GM21381 (cell line): ENCODE measurements around the gene HLA-DRA.
A peak's percentile ranks its signal among the peaks of the same experiment; 100 is the strongest.

Experiments used
- ATAC-seq: cut with Tn5 transposase; IDR thresholded peaks from one replicate; pipeline ENCODE4 v1.9.1; 2021; ENCODE audit warnings: mild to moderate bottlenecking, moderate library complexity; ENCODE audit not compliant: unreplicated experiment

The HLA-DRA gene

DNA sequence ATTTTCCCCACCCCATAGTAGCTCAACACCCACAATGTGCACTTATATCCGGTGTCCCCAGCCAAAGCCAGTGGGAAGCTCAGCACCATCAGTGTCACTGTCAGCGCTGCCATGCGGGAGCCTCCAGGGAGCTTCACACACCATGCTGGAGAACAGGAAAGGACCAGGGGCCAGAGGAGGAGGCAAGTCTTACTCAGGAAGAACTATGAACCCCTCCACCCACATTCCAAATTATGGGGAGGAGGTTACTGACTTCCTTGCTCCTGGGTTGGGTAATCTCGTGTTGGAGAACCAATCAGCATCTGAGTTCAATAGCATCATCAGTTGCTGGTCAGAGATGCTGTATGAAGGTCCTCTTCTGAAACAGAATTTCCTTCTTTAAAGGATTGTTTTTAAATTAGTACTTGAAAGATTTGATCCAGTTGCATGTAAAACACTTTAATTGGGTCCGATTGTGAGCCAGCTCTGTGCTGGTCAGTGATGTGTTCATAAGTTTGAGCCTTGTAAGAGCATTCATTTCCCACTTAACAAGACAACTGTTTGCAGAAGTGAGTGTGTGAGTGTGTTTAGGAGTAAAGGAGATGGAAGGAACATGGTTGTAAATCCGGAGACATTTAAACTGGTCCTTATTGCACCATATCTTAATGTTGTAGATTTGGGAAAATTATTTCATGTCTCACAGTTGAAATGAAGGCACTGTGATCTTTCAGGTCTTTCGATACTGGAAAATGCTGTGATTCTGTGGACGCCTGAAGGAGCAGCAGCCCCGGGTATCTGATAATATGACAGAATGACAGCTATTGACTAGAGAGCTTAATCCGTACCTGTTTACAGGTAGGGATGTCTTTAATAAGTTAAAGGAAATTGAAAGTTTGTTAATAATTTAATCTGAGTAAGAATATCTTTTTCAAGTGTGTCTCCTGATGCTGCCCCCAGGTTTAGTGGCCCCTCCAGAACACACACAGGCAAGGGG is 34.0 kb downstream of the HLA-DRA start:
- peak; percentile 96 for ATAC-seq

GRCh38 chr6:32475392-32476206 is 35.9 kb downstream of the HLA-DRA start:
- ATAC-seq: no peak

- no peak for ATAC-seq
These were observed 44.4 kb downstream of the HLA-DRA start for GRCh38 chr6:32483968-32484613.

DNA sequence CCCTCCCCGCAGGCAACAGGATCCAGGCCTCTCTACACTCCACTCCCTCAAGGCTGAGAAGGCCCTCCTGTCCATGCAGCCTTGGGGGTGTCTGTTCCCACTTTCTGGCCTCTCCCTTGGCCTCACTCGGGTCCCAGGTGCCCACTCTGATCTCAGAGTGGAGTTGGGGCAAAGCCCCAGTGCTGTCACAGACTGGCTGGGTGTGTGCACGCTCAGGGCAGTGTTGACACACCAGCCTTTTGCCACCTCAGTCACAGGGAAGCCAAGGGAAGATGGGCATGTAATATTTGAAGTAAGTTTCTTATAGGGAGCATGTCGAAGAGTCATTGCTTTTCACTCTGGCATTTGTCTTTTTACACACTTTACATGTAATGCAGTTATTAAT is 44.9 kb downstream of the HLA-DRA start:
- ATAC-seq: no peak

DNA sequence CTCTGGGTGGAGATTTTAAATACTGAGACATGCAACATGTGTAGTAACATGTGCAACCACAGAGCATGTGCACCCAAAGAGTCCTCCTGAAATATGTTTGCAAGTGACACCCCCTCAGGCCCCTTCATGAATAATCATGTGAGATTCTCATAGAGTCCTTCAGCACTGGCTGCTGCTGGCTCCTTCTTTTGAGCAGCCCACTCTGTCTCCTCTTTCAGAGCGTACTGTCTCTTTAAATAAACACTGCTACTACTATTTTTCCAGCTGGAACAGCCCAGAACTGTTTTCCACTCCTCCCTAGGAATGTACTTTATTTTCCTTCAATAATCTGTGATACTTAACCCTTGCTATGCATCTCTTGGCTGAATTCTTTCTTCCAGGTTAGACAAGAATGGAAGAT is 48.4 kb downstream of the HLA-DRA start:
- ATAC-seq: no peak

- ATAC-seq: no peak
These were observed 52.0 kb downstream of the HLA-DRA start for GRCh38 chr6:32491700-32492099.

DNA sequence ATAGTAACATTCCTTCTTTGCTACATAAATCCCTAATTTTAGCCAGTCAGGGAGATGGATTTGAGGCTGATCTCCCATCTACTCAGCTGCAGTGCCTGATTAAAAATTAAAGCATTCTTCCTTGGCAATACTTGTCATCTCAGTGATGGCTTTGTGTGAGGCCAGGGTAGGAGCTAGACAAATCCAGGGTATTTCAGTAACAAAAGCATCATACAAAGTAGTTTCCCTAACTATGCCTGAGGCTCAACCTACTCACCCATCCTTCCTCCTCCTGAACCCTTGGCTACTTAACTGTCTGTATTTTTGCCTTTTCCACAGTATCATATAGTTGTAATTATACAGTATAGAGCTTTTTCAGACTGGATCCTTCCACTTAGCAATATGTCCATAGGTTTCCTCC is 52.7 kb downstream of the HLA-DRA start:
- ATAC-seq: no peak
